Stimulated activated CD4-positive, alpha-beta T cell treated with anti-CD3 and anti-CD28 coated beads, TNF-alpha, amount 100 ng/mL, for 48 hours (primary cell): ENCODE data around the gene CHST7.

Source experiments
- DNase-seq, 3 donors: peaks; one replicate each; pipeline ENCODE4 v3.0.0-alpha.2; 2020; ENCODE audit warnings: low read depth in 3 of 3

CHST7 gene

DNA sequence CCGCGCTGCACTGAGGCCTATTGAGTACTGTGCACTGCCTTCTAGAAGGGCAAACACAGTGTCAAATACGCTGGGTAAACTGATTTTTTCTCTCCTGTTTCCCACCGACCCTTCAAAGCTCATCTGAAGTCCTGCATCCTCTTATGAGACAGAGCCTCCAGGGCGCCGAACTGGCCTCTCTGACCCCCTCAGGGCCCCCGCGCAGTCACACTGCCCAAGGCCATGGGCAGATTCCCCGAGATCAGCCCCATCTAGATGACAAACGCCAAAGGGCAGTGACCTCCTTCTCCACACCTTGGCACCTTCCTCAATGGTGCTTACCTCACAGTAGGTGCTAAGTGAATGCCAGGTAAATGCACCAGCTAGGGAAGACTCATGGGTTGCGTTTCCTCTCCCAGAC, 34.4 kb downstream of the CHST7 start:
- DNase-seq: no peak

DNA sequence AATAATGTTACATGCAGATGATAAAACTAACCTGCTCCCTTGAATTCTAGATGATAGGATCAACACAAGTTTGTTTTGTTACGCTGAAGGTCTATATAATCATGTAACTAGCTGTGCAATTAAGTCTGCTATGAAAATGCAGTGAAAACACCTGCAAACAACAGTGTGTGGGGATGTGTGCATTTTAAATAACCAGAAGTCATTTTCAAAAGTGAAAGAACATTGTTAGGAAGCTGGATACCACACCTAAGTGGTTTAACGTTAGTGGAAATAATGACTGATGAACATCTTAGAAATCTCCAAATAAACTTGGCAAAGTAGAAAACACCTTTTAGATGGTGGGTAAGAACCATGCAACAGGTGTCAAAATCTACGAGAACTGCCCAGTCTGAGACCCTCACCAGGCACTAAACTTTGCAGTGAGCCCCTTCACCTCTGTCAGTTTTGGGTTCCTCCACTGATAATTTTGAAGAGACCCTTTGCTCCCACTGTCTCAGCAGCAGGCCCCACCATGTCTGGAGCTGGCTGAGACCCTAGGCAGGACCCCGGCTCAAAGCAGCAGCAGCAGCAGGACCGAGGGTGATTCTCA, 36.6 kb downstream of the CHST7 start:
- no peak for DNase-seq

DNA sequence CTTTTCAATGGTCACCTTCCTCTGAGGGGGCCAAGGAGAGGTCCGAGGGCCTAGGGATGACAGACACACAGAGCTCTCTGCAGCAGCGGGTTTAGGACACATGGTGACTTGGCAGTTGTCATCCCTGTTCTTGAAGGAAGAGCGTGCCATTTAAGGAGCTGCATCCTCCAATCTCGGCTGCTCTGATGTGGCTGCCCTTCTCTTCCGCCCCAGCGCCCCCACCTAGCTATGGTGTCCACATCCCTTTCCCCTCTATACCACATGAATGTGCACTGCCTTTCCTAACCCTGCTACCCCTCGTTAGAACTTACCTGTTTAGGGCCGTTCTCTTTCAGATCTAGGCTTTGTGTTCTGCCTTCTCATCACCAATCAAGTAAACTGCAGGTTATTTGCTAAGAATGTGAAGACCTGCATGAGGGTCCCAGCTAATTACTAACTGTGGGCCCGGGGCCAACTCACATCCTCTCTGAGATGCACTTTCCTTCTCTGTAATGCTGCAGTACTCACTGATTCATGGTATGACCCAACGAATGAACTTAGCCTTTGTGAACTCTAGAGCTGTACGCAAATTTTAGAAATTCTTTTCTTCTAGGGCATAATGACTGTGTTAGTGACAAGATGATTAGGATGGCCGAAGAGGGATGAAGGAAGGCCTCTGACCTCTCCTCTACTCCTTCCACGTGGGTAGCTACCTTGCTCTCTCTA, 38.2 kb downstream of the CHST7 start:
- DNase-seq: no peak

DNA sequence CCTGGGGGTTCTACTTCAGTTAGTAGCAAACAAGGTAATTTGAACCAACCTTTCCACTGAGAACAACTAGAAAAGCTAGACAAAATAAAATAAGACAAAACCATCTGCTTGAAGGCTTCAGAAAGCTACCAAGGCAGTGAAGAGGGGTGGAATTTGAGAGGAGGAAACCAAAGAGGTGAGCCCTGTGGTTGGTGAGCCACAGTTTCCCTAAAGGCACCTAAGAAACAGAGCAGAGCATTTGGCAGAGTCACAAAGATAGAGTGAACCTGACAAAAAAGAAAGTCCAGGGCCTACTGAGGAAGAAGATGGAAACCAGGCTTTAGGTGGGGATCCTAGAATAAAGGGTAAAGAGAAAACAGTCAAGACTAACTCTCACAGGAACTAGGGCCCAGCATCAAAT, 44.3 kb downstream of the CHST7 start:
- no peak for DNase-seq

DNA sequence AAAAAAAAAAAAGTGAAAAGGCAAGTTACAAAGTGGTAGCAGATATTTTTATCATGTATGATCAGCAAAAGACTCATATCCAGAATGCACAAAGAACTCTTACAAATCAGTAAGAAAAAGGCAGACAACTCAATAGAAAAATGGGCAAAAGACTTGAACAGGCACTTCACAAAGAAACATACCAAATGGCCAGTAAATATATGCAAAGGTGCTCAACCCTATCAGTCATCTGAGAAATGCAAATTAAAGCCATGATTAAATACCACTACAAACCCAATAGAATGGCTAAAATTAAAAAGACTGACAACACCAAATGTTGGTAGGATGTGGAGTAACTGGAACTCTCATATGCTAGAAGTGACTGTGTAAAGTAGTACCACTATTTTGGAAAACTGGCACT, 45.4 kb downstream of the CHST7 start:
- DNase-seq: no peak

DNA sequence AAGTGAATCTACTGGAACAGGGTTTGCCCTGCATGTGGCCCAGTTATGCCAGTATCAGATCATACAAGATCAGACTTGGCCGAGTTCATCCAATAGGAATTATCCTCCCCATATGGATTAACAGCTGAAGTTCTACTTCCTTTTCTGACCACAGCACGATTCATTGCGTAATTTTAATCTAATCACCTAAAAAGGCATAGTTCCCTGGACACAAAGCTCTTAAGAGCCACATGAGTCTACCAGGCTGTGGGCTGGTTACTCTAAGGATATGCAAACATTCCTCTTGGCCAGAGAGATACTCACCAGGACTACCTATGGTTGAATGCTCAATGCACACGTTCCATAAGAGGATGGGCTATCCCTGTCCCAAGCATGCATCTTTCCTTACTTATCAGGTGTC, 46.9 kb downstream of the CHST7 start:
- DNase-seq: no peak

DNA sequence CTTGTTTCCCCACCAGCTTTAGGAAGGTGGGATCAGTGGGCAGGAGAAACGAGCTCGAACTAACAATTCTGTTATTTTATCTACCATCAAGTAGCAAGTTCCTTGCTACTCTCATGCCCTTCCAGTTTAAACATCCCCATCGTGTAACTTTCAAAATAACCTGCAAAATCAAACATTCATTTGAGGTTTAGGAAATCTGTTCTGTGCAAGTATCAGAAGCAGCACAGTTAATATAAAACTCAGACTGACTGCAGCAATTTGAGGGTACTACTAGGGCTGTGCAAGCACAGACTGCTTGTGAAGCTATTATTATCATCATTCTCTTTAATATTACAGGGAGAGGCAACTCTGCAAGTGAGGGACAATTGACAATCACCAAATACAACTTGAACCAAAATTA, 48.0 kb downstream of the CHST7 start:
- no peak for DNase-seq

DNA sequence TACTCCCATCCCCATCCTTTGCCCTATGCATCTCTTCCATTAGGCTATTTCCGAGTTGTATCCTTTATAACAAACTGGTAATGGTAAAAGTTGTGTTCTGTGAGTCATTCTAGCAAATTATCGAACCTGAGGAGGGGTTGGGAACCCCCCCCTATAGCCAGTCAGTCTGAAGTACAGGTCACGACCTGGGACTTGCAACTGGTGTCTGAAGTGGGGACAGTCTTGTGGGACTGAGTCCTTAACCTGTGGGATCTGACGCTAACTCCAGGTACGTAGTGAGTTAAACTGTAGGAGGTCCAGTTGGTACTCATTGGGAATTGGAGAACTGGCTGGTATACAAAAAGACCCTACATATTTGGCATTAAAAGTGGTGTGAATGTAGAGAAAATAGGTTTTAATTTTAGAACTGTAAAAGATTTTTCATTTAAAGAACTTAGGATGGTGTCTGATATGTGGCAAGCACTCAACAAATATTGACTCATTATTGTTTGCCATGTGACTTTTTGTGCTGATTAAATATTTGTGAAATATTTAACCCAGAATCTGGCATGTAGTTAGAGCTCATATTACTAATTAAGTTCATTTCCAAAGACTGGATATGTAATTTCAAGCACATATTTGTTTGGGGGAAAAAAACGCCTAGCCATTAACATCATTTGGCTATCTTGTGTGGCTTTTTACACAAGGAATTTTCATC, 50.7 kb downstream of the CHST7 start:
- DNase-seq: no peak

DNA sequence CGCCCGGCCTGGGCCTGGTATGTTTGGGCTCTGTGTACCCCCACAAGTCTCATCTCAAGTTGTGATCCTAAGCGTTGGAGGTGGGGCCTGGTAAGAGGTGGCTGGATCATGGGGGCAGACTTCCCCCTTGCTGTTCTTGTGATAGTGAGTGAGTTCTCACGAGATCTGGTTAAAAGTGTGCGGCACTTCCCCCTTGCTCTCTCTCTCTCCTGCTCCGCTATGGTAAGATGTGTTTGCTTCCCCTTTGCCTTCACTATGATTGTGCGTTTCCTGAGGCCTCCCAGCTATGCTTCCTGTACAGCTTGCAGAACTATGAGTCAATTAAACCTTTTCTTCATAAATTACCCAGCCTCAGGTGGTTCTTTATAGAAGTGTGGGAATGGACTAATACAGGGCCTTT, 53.0 kb downstream of the CHST7 start:
- peak in 1 of 3 donors; percentile 14 for DNase-seq

DNA sequence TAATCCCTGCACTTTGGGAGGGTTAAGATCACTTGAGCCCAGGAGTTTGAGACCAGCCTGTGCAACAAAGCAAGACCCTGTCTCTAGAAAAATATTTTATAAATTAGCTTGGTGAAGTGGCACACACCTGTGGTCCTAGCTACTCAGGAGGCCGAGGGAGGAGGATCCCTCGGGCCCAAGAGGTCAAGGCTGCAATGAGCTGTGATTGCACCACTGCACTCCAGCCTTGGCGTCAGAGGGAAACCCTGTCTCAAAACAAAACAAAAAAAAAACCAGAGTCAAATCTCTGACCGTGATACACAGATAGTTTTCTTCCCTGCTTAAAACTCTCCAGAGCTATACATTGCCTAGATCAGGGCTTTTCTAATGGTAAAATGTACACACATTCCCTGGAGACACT, 53.5 kb downstream of the CHST7 start:
- DNase-seq: no peak

DNA sequence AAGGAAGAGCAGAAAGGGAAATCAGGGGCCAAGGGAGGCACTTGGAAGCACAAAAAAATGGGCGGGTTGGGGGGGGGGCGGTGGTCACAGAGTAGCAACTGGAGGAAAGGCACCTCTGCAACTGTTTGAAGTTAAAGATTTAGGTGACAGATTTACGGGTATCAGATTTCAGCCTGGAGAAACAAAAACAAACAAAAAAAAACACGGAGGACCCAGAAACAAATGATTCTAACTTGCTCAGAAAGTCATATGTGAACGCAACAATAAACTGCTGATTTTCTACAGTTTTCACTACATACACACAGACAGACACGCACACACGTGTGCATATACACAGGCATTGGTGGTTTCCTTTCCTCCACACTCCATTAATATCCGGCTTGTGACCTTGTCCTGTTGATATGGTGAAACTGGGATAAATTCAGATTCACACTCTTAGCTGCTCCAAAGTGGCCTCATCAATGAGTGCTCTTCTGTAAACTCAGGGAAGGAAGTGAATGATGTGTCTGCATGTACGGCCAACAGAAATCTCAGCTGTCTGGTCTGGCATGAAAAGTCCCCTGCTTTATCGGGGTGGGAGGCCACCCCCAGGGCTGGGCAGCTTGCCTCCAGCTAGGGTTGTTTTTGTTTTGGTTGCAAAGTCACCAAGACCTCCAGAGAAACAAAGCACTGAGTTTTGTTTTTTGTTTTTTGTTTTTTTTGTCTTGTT, 54.3 kb downstream of the CHST7 start:
- DNase-seq: no peak

DNA sequence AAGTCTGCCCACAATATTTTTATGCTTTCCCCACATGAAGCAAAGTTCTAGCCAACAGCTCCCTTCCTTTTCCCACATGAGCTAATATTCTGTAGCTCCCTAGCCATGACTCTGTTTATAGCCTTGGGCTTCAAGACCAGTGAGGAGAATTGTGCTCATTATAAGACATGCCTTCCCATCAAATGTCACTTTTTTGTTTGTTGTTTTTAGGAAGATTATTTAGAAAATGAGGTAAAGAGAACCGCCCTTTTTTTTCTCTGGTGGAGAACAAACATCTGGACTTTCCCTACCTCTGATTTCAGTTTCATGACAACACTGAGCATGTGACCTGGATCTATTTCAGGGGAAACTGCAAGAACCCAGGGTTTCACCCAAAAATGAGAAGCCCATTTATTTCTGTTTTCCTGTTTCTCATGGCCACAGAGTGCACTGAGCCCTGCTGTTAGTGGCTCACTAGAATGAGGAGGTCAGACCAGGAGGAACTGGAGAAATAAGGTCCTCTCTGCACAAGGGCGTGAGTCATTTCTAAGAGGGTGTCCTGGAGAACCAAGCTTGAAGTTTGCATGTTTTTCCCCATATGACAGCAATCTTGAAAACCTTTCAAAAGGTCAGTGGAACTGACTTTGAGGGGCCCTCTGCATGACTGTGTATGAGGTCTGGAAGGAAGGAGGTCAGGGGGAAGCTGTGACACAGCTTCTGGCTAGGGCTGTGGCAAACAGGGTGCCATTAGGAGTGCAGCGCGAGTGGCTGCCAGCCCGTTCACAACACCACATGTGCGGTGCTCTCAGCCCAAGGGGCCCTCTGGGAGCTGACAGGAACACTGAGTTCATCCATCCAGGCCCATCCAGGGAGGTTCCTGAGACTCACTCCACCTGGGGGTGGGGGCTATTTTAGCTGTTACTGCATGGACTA, 55.2 kb downstream of the CHST7 start:
- peak in 1 of 3 donors; percentile 2 for DNase-seq

DNA sequence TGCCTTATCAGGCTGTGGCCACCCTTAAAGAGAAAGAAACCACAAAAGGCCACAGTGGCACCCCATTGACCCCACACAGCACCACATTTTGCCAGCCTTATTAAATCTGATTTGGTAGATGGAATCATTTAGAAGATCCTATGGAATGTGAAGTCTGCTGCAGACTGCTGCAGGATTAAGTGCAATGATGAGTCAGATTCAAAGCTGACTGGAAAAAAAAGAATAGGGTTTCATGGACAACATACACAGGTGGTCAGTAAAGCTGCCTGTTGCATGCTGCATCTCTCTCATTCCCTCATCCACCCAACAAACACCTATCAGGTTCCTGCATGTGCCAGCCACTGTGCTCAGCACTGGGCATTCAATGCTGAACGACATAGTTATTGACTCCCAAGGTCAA, 56.6 kb downstream of the CHST7 start:
- no peak for DNase-seq

DNA sequence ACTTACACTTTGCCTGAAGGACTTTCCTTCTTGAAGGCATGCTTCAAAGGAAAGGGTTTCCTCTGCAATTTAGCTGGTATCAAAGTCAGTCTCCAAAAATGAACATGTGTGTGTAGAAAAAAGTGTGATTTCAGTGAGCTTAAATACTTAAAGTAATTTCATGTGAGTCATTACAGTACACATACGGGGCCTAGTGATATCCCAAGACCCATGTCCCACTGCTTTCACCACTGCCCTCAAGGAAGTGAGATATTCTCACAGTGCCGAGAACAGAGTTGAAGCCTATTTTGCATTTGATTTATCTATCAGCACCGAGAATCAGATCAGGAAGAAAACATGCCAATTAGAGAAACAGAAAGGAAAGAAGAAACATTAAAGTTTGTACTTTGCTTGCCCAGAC, 61.0 kb downstream of the CHST7 start:
- DNase-seq: no peak

DNA sequence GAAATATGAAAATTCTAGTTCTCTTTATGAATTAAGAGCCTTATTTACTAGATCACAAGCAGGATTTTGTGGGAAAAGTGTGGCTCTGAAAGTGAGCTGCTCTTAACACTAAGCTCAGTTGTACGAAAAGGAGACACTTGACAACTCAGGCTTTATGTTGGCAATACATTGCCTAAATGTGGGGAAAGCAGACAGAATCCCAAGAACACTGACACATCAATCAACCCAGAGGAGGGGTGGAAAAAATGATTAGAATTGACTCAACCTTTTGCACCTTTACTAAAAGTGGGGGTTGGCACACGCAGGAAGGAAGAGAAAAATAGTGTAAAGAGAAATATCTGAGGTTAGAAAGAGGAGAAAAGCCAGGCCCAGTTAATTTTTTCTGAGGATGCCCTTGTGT, 61.6 kb downstream of the CHST7 start:
- no peak for DNase-seq

DNA sequence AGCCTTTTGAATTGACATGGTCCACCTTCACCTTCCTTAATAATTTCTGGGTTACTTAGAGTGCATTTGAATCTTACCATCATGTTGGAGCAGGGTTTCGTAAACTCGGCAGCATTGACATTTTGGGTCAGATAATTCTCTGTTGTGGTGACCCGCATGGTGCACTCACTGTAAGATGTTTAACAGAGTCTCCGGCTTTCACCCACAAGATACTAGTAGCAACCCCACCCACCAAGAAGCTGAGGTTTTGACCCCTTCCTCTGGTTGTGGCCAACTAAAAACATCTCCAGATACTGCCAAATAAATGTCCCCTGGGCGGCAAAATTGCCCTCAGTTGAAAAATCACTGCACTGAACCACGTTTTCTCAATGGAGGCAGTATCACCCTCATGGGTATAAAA, 62.7 kb downstream of the CHST7 start:
- no peak for DNase-seq

DNA sequence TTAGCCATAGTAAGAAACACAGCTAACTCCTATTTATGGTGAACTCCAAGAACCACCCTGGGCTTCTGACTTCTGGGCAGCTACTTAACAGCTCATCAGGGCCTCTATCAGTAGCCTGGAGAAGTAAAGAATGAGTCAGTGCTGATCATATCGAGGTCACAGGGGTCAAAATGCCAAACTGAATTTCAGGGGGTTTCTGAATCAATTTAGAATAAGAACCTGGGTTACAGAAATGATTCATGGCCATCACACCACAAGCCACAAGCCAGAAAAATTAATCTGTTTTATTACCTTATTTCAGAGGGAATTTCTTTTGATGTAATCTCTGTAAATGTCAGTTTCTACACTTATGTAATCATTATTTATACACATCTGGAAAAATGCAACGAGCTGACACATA, 64.4 kb downstream of the CHST7 start:
- no peak for DNase-seq

DNA sequence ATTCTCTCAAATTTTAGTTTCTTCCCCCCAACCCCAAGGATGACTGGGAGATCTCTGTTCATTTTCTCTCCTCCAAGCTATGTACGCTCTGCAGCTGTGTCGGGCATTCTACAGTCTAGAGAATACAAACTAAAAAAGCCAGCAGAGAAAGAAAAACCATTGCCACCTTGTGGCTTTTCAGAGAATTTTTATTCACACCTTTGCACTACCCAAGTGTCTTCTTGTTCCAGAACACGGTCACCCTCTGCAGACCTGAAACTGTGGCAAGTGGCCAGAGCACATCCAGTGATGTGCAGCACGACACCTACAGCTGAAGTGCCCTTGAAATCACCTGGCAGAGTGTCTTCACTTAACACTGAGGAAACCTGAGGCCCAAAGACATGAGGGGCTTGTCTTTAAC, 68.6 kb downstream of the CHST7 start:
- no peak for DNase-seq

DNA sequence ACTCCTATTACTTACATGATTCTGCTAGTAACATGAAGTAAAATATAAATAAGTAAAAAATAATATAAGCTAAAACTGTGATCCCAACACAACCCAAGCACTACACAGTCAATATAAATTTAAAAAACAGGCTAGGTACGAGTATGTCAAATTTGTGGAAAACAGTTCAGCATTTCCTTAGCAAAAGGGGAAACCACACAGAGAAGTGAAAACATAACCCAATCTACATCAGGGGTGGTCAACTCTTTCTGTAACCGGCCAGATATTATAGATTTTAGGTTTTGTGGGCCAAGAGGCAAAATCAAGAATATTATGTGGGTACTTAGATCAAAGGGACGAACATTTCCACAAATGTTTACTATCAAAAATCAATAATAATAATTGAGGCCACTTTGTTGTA, 70.1 kb downstream of the CHST7 start:
- no peak for DNase-seq

DNA sequence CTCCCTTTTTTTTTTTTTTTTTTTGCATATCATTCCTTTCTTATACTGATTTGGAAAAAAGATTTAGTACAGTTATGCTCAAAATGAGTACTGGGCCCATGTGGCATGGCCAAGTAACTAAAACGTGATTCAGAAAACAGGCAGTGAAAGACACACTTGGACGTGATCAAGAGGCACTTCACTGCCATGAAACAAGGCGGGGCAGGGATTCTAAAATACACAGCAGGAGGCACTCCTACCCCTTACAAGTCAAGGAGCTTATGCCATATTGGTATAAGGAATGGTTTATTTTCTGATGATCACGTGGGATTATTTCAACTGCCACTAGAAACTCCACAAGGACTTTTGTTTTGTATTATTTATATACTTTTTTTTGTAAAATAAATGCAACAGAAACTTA, 72.0 kb downstream of the CHST7 start:
- no peak for DNase-seq

DNA sequence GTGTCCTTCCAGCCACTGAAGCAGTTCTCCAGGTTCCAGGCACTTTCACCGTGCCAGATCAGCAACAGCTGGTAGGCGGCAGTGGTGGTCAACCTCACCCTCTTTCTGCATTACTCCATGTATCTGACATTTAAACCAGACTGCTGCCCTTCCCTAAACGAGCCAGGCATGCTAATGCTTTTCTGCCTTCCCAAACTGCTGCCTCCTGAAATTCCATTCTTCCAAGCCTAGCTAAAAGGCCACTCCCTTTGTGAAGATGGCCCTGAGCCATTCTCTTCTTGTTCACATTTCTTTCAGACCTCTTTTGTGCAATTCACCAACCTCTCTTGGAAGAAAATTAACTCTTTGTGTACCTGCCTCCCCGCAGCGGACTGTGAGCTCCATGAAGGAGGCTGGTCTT, 73.7 kb downstream of the CHST7 start:
- no peak for DNase-seq
